ENCODE results near the gene DNAJA3. TPM values are rescaled to one million over a fixed set of nuclear protein-coding genes. Genes with fewer than 3 reads are reported as not detected.

The DNAJA3 gene
- total RNA-seq, 1 experiment from 2014 or later: 101 TPM

DNA sequence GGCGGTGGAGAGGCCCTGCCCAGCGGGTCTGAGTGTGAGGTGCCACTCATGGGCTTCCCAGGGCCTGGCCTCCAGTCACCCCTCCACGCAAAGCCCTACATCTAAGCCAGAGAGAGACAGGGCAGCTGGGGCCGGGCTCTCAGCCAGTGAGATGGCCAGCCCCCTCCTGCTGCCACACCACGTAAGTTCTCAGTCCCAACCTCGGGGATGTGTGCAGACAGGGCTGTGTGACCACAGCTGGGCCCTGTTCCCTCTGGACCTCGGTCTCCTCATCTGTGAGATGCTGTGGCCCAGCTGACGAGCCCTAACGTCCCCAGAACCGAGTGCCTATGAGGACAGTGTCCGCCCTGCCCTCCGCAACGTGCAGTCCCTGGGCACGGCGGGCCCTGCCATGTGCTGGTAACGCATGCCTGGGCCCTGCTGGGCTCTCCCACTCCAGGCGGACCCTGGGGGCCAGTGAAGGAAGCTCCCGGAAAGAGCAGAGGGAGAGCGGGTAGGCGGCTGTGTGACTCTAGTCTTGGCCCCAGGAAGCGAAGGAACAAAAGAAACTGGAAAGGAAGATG, 42.8 kb upstream of the DNAJA3 start:
- POLR2A ChIA-PET (ENCODE audit: low non-redundant PET): no interaction called here
- peaks cover 15% of the 10 kb centered on the region for H3K4me1 ChIP-seq (ENCODE audit: insufficient read depth, low read length, poor library complexity, severe bottlenecking)

DNA sequence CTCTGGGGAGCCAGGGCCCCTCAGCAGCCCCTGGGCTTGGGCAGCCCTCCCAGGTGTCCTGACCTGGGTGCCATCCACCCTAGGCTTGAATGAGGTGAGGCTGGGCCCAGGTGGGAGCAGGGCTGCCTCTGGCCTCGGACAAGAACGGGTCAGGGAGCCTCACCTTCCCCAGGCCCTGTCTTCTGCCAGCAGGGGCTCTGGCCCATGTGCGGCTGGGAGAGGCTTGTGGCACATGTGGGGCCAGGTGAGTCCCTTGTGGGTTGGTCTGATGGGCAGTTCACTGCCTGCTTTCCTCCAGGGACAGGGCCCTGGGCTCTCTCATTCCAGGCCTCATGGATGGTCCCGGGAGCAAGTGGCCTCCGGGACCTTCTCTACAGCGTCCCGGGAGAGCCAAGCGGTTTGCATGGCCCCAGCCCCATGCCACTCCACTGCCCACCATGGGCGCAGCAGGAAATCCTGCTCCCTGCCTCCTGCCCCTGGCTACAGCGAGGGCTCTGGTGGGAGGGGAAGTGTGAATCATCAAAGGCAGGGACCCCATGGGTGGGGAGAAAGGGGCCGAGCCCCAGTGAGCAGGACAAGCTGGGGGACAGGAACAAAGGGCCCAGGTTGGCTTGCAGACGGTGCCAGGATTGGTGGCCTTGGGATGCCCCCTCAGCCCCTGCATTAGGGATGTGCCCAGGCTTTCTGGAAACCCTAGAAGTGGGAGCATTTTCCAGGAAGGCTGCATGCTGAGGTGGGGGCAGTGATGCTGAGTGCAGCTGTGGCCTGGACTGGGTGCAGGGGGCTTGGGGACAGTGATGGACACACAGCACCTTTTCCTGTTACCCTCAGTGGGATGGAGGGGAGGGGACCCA, 41.9 kb upstream of the DNAJA3 start:
- ChIA-PET POLR2A (ENCODE audit: low non-redundant PET) (no interaction called here), CTCF (no interaction called here)
- peaks cover 15% of the 10 kb centered on the region for H3K4me1 ChIP-seq (ENCODE audit: insufficient read depth, low read length, poor library complexity, severe bottlenecking)
- intact Hi-C loops (cut with micrococcal nuclease; ENCODE audit: unreplicated experiment): no loop called here
- H3K4me3 ChIP-seq (ENCODE audit: low read depth, low read length, poor library complexity, severe bottlenecking): no peak overlapping the region
- H3K36me3 ChIP-seq (ENCODE audit: insufficient read depth, low read length, poor library complexity, severe bottlenecking): no peaks in the 10 kb centered on the region
- no peak for DNase-seq (ENCODE audit: low spot score)
- TF ChIP-seq, protein P1, sequence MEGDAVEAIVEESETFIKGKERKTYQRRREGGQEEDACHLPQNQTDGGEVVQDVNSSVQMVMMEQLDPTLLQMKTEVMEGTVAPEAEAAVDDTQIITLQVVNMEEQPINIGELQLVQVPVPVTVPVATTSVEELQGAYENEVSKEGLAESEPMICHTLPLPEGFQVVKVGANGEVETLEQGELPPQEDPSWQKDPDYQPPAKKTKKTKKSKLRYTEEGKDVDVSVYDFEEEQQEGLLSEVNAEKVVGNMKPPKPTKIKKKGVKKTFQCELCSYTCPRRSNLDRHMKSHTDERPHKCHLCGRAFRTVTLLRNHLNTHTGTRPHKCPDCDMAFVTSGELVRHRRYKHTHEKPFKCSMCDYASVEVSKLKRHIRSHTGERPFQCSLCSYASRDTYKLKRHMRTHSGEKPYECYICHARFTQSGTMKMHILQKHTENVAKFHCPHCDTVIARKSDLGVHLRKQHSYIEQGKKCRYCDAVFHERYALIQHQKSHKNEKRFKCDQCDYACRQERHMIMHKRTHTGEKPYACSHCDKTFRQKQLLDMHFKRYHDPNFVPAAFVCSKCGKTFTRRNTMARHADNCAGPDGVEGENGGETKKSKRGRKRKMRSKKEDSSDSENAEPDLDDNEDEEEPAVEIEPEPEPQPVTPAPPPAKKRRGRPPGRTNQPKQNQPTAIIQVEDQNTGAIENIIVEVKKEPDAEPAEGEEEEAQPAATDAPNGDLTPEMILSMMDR (conservative IDR thresholded peaks at IDR 0.05; ENCODE audit: low read depth, low read length): no peak
- TF ChIP-seq EZH2 (IDR thresholded peaks at IDR 0.05; ENCODE audit: borderline replicate concordance, low read depth, low read length, poor library complexity, severe bottlenecking): no peak
- BruUV-seq (replicated peaks): no TSS peak
- H3K27me3 ChIP-seq (replicated peaks; ENCODE audit: insufficient read depth, low read depth, low read length, poor library complexity): no peaks in the 10 kb centered on the region
- no peak overlapping the region for H3K27ac ChIP-seq (ENCODE audit: low read depth, low read length, poor library complexity, severe bottlenecking)
- no peaks in the 10 kb centered on the region for H3K9me3 ChIP-seq (ENCODE audit: low read depth, low read length, poor library complexity, severe bottlenecking)

More for the DNA sequence above, 42.8 kb upstream of the DNAJA3 start:
- H3K36me3 ChIP-seq (ENCODE audit: insufficient read depth, low read length, poor library complexity, severe bottlenecking): no peaks in the 10 kb centered on the region
- BruUV-seq (replicated peaks): no TSS peak
- intact Hi-C loops (cut with micrococcal nuclease; ENCODE audit: unreplicated experiment): no loop called here
- H3K27me3 ChIP-seq (replicated peaks; ENCODE audit: insufficient read depth, low read depth, low read length, poor library complexity): no peaks in the 10 kb centered on the region
- no peaks in the 10 kb centered on the region for H3K9me3 ChIP-seq (ENCODE audit: low read depth, low read length, poor library complexity, severe bottlenecking)
- no peak for DNase-seq (ENCODE audit: low spot score)
- CTCF ChIA-PET: no interaction called here
- H3K27ac ChIP-seq (ENCODE audit: low read depth, low read length, poor library complexity, severe bottlenecking): peak overlapping the region; percentile 16
- TF ChIP-seq, protein P1 (conservative IDR thresholded peaks at IDR 0.05; ENCODE audit: low read depth, low read length): no peak
- no peak for TF ChIP-seq EZH2 (IDR thresholded peaks at IDR 0.05; ENCODE audit: borderline replicate concordance, low read depth, low read length, poor library complexity, severe bottlenecking)
- H3K4me3 ChIP-seq (ENCODE audit: low read depth, low read length, poor library complexity, severe bottlenecking): no peak overlapping the region

DNA sequence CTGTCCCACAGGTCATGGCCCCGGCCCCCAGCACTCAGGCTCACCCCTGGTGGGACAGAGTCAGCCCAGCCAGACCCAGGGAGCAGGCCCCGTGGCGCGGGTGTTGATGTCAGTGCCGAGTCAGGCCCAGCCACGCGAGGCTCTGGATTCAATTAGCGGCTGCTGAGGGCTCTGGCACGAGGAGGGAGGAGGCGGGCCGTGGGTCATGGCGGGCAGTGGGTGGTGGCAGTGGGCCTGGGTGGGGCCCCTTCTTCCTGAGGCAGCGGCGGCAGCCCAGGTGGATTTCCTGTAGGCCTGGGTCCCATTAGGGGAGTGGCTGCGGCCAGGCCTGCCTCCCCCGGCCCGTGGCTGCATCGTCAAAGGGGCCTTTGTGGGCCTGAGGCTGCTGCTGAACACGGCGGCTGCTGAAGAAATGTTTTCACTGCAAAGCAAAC, 41.1 kb upstream of the DNAJA3 start:
- H3K9me3 ChIP-seq (ENCODE audit: low read depth, low read length, poor library complexity, severe bottlenecking): no peaks in the 10 kb centered on the region
- ChIA-PET CTCF (no interaction called here), POLR2A (ENCODE audit: low non-redundant PET) (no interaction called here)
- BruUV-seq (replicated peaks): no TSS peak
- no peaks in the 10 kb centered on the region for H3K27me3 ChIP-seq (replicated peaks; ENCODE audit: insufficient read depth, low read depth, low read length, poor library complexity)
- no peak overlapping the region for H3K27ac ChIP-seq (ENCODE audit: low read depth, low read length, poor library complexity, severe bottlenecking)
- TF ChIP-seq, protein P1 (conservative IDR thresholded peaks at IDR 0.05; ENCODE audit: low read depth, low read length): no peak
- no peak for TF ChIP-seq EZH2 (IDR thresholded peaks at IDR 0.05; ENCODE audit: borderline replicate concordance, low read depth, low read length, poor library complexity, severe bottlenecking)
- H3K4me1 ChIP-seq (ENCODE audit: insufficient read depth, low read length, poor library complexity, severe bottlenecking): peaks cover 20% of the 10 kb centered on the region
- intact Hi-C loops (cut with micrococcal nuclease; ENCODE audit: unreplicated experiment): no loop called here
- no peak overlapping the region for H3K4me3 ChIP-seq (ENCODE audit: low read depth, low read length, poor library complexity, severe bottlenecking)
- no peaks in the 10 kb centered on the region for H3K36me3 ChIP-seq (ENCODE audit: insufficient read depth, low read length, poor library complexity, severe bottlenecking)
- DNase-seq (ENCODE audit: low spot score): no peak
